ENCODE measurements around the gene PER3. TPM values are rescaled to one million over a fixed set of nuclear protein-coding genes. Genes with fewer than 3 reads are reported as not detected.

The PER3 gene
- total and polyA plus RNA-seq, 7 donors: 1.4 to 15.1 (median 4.8) TPM

- Histone ChIP-seq H3K4me1 (no peaks in the 10 kb centered on the region), H3K4me3 (no peak overlapping the region), H3K36me3 (ENCODE audit: insufficient read depth in 1 of 2, low read depth in 1 of 2) (no peaks in the 10 kb centered on the region), H3K27ac (no peak overlapping the region), H3K27me3 (ENCODE audit: insufficient read depth in 3 of 3, low read length in 2 of 3) (peaks cover 3 to 34% (median 10%) of the 10 kb centered on the region in 3 donors), H3K9me3 (no peaks in the 10 kb centered on the region)
- 38 to 98% (median 95%) methylated on average over 1 of the region's 1 CpG for WGBS, 3 donors
- no peak for TF ChIP-seq CTCF (IDR thresholded peaks at IDR 0.05)
- DNase-seq (no peak), ATAC-seq (no peak)
- intact Hi-C loops (cut with DNase I): no loop called here
Measured at GRCh38 chr1:7884757-7885156, 100.7 kb downstream of the PER3 start.

GRCh38 chr1:7885513-7886404 is 101.7 kb downstream of the PER3 start:
- Histone ChIP-seq H3K27ac (no peak overlapping the region), H3K36me3 (ENCODE audit: insufficient read depth in 1 of 2, low read depth in 1 of 2) (no peaks in the 10 kb centered on the region), H3K4me3 (no peak overlapping the region), H3K4me1 (no peaks in the 10 kb centered on the region), H3K9me3 (no peaks in the 10 kb centered on the region), H3K27me3 (ENCODE audit: insufficient read depth in 3 of 3, low read length in 2 of 3) (peaks cover 3 to 34% (median 10%) of the 10 kb centered on the region in 3 donors)
- no peak for TF ChIP-seq CTCF (IDR thresholded peaks at IDR 0.05)
- 18 to 22% (median 20%) methylated on average over 22 to 27 of the region's 27 CpGs for WGBS, 3 donors
- DNase-seq (peak in 1 of 2 donors; percentile 55), ATAC-seq (no peak)
- intact Hi-C loops (cut with DNase I): no loop called here

GRCh38 chr1:7886405-7886745 is 102.3 kb downstream of the PER3 start:
- Histone ChIP-seq H3K27me3 (ENCODE audit: insufficient read depth in 3 of 3, low read length in 2 of 3) (peaks cover 3 to 34% (median 10%) of the 10 kb centered on the region in 3 donors), H3K4me3 (no peak overlapping the region), H3K4me1 (no peaks in the 10 kb centered on the region), H3K36me3 (ENCODE audit: insufficient read depth in 1 of 2, low read depth in 1 of 2) (no peaks in the 10 kb centered on the region), H3K27ac (no peak overlapping the region), H3K9me3 (no peaks in the 10 kb centered on the region)
- no peak for DNase-seq
- TF ChIP-seq CTCF (IDR thresholded peaks at IDR 0.05): no peak
- intact Hi-C loops (cut with DNase I): no loop called here
- ATAC-seq: no peak
- 24 to 25% (median 24%) methylated on average over 7 of the region's 7 CpGs for WGBS, 3 donors

- DNase-seq (no peak), ATAC-seq (no peak)
- TF ChIP-seq CTCF (IDR thresholded peaks at IDR 0.05): no peak
- Histone ChIP-seq H3K9me3 (no peaks in the 10 kb centered on the region), H3K4me1 (no peaks in the 10 kb centered on the region), H3K27ac (no peak overlapping the region), H3K4me3 (no peak overlapping the region), H3K36me3 (ENCODE audit: insufficient read depth in 1 of 2, low read depth in 1 of 2) (no peaks in the 10 kb centered on the region), H3K27me3 (ENCODE audit: insufficient read depth in 3 of 3, low read length in 2 of 3) (peaks cover 3 to 34% (median 10%) of the 10 kb centered on the region in 3 donors)
- 79 to 84% (median 81%) methylated on average over 9 of the region's 9 CpGs for WGBS, 3 donors
- intact Hi-C loops (cut with DNase I): no loop called here
Measured at GRCh38 chr1:7888248-7889081, 104.4 kb downstream of the PER3 start.
